HG03095 (cell line): ENCODE measurements around the gene LTBP3.
"Not testable (repeated sequence)": the region's sequence is repeated elsewhere in the genome, so short reads cannot be mapped to it uniquely, and the experiment has no call there.

Source experiments
- ATAC-seq: cut with Tn5 transposase; IDR thresholded peaks from one replicate; pipeline ENCODE4 v1.9.1; 2021; ENCODE audit warnings: moderate library complexity; ENCODE audit not compliant: unreplicated experiment

LTBP3 gene

GRCh38 chr11:65572356-65573051 is 14.3 kb upstream of the LTBP3 start, which contains the start of gene FAM89B:
Gene FAM89B, plus strand, starts transcription at chr11:65572538. Its CDS starts 132 bp downstream, at chr11:65572670.
- ATAC-seq: no peak

- ATAC-seq: no peak
Observed at GRCh38 chr11:65571940-65572339, 13.8 kb upstream of the LTBP3 start.

- ATAC-seq: no peak
Observed at GRCh38 chr11:65571420-65571819, 13.3 kb upstream of the LTBP3 start.

GRCh38 chr11:65569973-65570918 is 12.1 kb upstream of the LTBP3 start, which contains the start of gene ZNRD2:
Gene ZNRD2, plus strand, starts transcription at chr11:65570477. Its CDS starts 15 bp downstream, at chr11:65570492.
- ATAC-seq: peak; percentile 49

- no peak for ATAC-seq
Observed at GRCh38 chr11:65569164-65569972, 11.2 kb upstream of the LTBP3 start.

- ATAC-seq: no peak
Observed at GRCh38 chr11:65565624-65566453, 7.7 kb upstream of the LTBP3 start.

GRCh38 chr11:65564879-65565559 is 6.9 kb upstream of the LTBP3 start:
- not testable (repeated sequence) for ATAC-seq

GRCh38 chr11:65563601-65564000 is 5.4 kb upstream of the LTBP3 start:
- ATAC-seq: no peak

GRCh38 chr11:65562788-65563187 is 4.6 kb upstream of the LTBP3 start:
- ATAC-seq: no peak

- no peak for ATAC-seq
Observed at GRCh38 chr11:65562020-65562419, 3.9 kb upstream of the LTBP3 start.

GRCh38 chr11:65560555-65561418 is 2.6 kb upstream of the LTBP3 start:
- ATAC-seq: no peak

- no peak for ATAC-seq
Observed at GRCh38 chr11:65559951-65560537, 1.9 kb upstream of the LTBP3 start.

GRCh38 chr11:65559535-65559934 is 1.4 kb upstream of the LTBP3 start:
- no peak for ATAC-seq

- no peak for ATAC-seq
Observed at GRCh38 chr11:65558930-65559509, 861 bp upstream of the LTBP3 start.

GRCh38 chr11:65557280-65558001 is 718 bp downstream of the LTBP3 start:
- no peak for ATAC-seq

GRCh38 chr11:65556470-65557279 is 1.5 kb downstream of the LTBP3 start:
- ATAC-seq: no peak
